ENCODE measurements around the gene SLIT3. TPM values are rescaled to one million over a fixed set of nuclear protein-coding genes. Genes with fewer than 3 reads are reported as not detected.

The SLIT3 gene
- total and polyA plus RNA-seq, 2 experiments from 2014 or later = 0.59 to 0.71 TPM

GRCh38 chr5:169296419-169297143 is 4.4 kb downstream of the SLIT3 start:
- DNase-seq (ENCODE audit: low spot score) = no peak
- H3K27me3 Mint-ChIP-seq (ENCODE audit: insufficient read depth, low read depth, poor library complexity) = peaks cover 29% of the 10 kb centered on the region
- no peaks in the 10 kb centered on the region; the same call in 2 of the 3 replicates for H3K9me3 Mint-ChIP-seq
- Histone ChIP-seq H3K4me3 (no peak overlapping the region), H3F3A (replicated peaks; ENCODE audit: low read depth) (no peaks in the 10 kb centered on the region), H3K27me3 (ENCODE audit: insufficient read depth) (peaks cover 36% of the 10 kb centered on the region), H3K4me1 (ENCODE audit: insufficient read depth) (peaks cover 3% of the 10 kb centered on the region; the same call in 1 of the 2 replicates), H3K27ac (ENCODE audit: low read depth) (no peak overlapping the region), H3K9me2 (ENCODE audit: insufficient read depth) (no peaks in the 10 kb centered on the region), H3K36me3 (ENCODE audit: insufficient read depth) (no peaks in the 10 kb centered on the region), H3K79me2 (replicated peaks; ENCODE audit: insufficient read depth) (no peaks in the 10 kb centered on the region), H3K4me2 (no peak overlapping the region), H2AFZ (no peak overlapping the region), H4K20me1 (replicated peaks; ENCODE audit: insufficient read depth) (no peaks in the 10 kb centered on the region; the same call in 1 of the 2 replicates)
- no peak overlapping the region for H3K4me3 Mint-ChIP-seq
- no peak overlapping the region for H3K27ac Mint-ChIP-seq
- no peak for TF ChIP-seq EZH2phosphoT487 (IDR thresholded peaks at IDR 0.05; ENCODE audit: unreplicated experiment)
- TF ChIP-seq EZH2 (IDR thresholded peaks at IDR 0.05; ENCODE audit: low read depth, unreplicated experiment) = no peak
- TF ChIP-seq JUNB (IDR thresholded peaks at IDR 0.05; ENCODE audit: unreplicated experiment) = no peak
- TF ChIP-seq STAT1 (IDR thresholded peaks at IDR 0.05; ENCODE audit: unreplicated experiment) = no peak
- TF ChIP-seq REST (IDR thresholded peaks at IDR 0.05; ENCODE audit: unreplicated experiment) = no peak
- TF ChIP-seq CTCF (conservative IDR thresholded peaks at IDR 0.05; ENCODE audit: low read depth in 2 of 2) = no peak
- no peak for TF ChIP-seq CREB1 (CRISPR knock-in tag; IDR thresholded peaks at IDR 0.05; ENCODE audit: low read depth)
- no peak for TF ChIP-seq ZNF331 (CRISPR knock-in tag; IDR thresholded peaks at IDR 0.05; ENCODE audit: low read depth)
- no peak for TF ChIP-seq ZNF462 (CRISPR knock-in tag; IDR thresholded peaks at IDR 0.05)
- no peak for TF ChIP-seq NANOG (IDR thresholded peaks at IDR 0.05; ENCODE audit: borderline replicate concordance)
- no peak for TF ChIP-seq ZNF114 (CRISPR knock-in tag; IDR thresholded peaks at IDR 0.05)
- no peak for TF ChIP-seq POLR2AphosphoS5 (IDR thresholded peaks at IDR 0.05; ENCODE audit: low read depth)
- TF ChIP-seq ETS1 (IDR thresholded peaks at IDR 0.05) = no peak
- no peak for ATAC-seq
- H3K4me1 Mint-ChIP-seq = peaks cover 11% of the 10 kb centered on the region
- no peaks in the 10 kb centered on the region for H3K36me3 Mint-ChIP-seq (ENCODE audit: low read depth)

Measured in GM23338 (cell line).